Activated CD4-positive, alpha-beta memory T cell treated with anti-CD3 and anti-CD28 coated beads, Interleukin-2, amount 10 ng/mL, durations not matched to agents 7 days and 5 days (primary cell): ENCODE results near the gene FHAD1. TPM values are rescaled to one million over a fixed set of nuclear protein-coding genes. Genes with fewer than 3 reads are reported as not detected.
"Not testable (repeated sequence)": the region's sequence is repeated elsewhere in the genome, so short reads cannot be mapped to it uniquely, and the experiment has no call there.

Source experiments
- CTCF ChIA-PET: fragments of 350-600 bp; sonication (Branson Sonifier 250); formaldehyde crosslinking; loops from one replicate; lab custom pipeline; 2021; ENCODE audit warnings: antibody characterized with exemption, inconsistent platforms; lab: Charles Lee
- POLR2A ChIA-PET: fragments of 350-600 bp; sonication (Branson Sonifier 250); formaldehyde crosslinking; loops from one replicate; lab custom pipeline; 2021; ENCODE audit warnings: antibody characterized with exemption; lab: Charles Lee
- DNase-seq: peaks from one replicate; pipeline ENCODE4 v3.0.0-alpha.2; 2020
- H3K27ac Mint-ChIP-seq: one replicate; pipeline ENCODE4 v1.8.0; 2021; ENCODE audit warnings: mild to moderate bottlenecking, mixed read lengths
- H3K27me3 Mint-ChIP-seq: one replicate; pipeline ENCODE4 v1.8.0; 2021; ENCODE audit warnings: mixed read lengths
- H3K36me3 Mint-ChIP-seq: one replicate; pipeline ENCODE4 v1.8.0; 2021; ENCODE audit warnings: low read depth, mixed read lengths
- H3K4me1 Mint-ChIP-seq: one replicate; pipeline ENCODE4 v1.8.0; 2021; ENCODE audit warnings: mixed read lengths
- H3K4me3 Mint-ChIP-seq: one replicate; pipeline ENCODE4 v1.8.0; 2021; ENCODE audit warnings: mild to moderate bottlenecking, mixed read lengths
- H3K9me3 Mint-ChIP-seq: one replicate; pipeline ENCODE4 v1.8.0; 2021; ENCODE audit warnings: mixed read lengths
- total RNA-seq, 2 experiments: library from RNA; stranded (reverse); gene quantifications; one replicate each; pipeline ENCODE4 v1.2.3, GENCODE V29; 2021

FHAD1 gene
- total RNA-seq, 2 experiments from 2014 or later: 0.18 TPM; not detected in 1

GRCh38 chr1:15296585-15297321 is 49.7 kb downstream of the FHAD1 start:
- POLR2A ChIA-PET: no interaction called here
- CTCF ChIA-PET: interaction anchor here (0.5 to 0.9 kb wide), 2 partner anchors 93 to 168 kb away, joined by 4 read pairs; no protein-coding TSS in a partner anchor
- H3K4me1 Mint-ChIP-seq: peaks cover 10% of the 10 kb centered on the region
- DNase-seq: peak; percentile 26
- H3K27ac Mint-ChIP-seq: no peak overlapping the region
- H3K4me3 Mint-ChIP-seq: no peak overlapping the region
- peaks cover 10% of the 10 kb centered on the region for H3K27me3 Mint-ChIP-seq
- no peaks in the 10 kb centered on the region for H3K36me3 Mint-ChIP-seq
- no peaks in the 10 kb centered on the region for H3K9me3 Mint-ChIP-seq

- H3K36me3 Mint-ChIP-seq, H3K9me3 Mint-ChIP-seq, CTCF ChIA-PET, H3K27me3 Mint-ChIP-seq, DNase-seq, POLR2A ChIA-PET, H3K4me3 Mint-ChIP-seq, H3K27ac Mint-ChIP-seq: not testable (repeated sequence)
- H3K4me1 Mint-ChIP-seq: peaks cover 10% of the 10 kb centered on the region
These were observed 51.0 kb downstream of the FHAD1 start for GRCh38 chr1:15297975-15298374.

GRCh38 chr1:15299179-15299578 is 52.2 kb downstream of the FHAD1 start:
- Mint-ChIP-seq H3K27ac (no peak overlapping the region), H3K36me3 (no peaks in the 10 kb centered on the region), H3K9me3 (no peaks in the 10 kb centered on the region), H3K4me1 (peaks cover 10% of the 10 kb centered on the region), H3K4me3 (no peak overlapping the region), H3K27me3 (peaks cover 10% of the 10 kb centered on the region)
- ChIA-PET POLR2A (no interaction called here), CTCF (interaction anchor here (0.9 to 1.6 kb wide), 3 partner anchors 10 to 170 kb away, joined by 3 to 6 read pairs (median 4); no protein-coding TSS in a partner anchor)
- no peak for DNase-seq

- Mint-ChIP-seq H3K4me1 (peaks cover 10% of the 10 kb centered on the region), H3K9me3 (no peaks in the 10 kb centered on the region), H3K4me3 (no peak overlapping the region), H3K27me3 (peaks cover 12% of the 10 kb centered on the region), H3K36me3 (no peaks in the 10 kb centered on the region), H3K27ac (no peak overlapping the region)
- POLR2A ChIA-PET: no interaction called here
- no peak for DNase-seq
- CTCF ChIA-PET: interaction anchor here (0.9 to 1.6 kb wide), 3 partner anchors 10 to 171 kb away, joined by 3 to 6 read pairs (median 4); no protein-coding TSS in a partner anchor
These were observed 52.8 kb downstream of the FHAD1 start for GRCh38 chr1:15299806-15300205.

GRCh38 chr1:15303935-15304334 is 56.9 kb downstream of the FHAD1 start:
- H3K9me3 Mint-ChIP-seq: no peaks in the 10 kb centered on the region
- no peak for DNase-seq
- peaks cover 17% of the 10 kb centered on the region for H3K27me3 Mint-ChIP-seq
- ChIA-PET CTCF (interaction anchor here (0.7 to 3.8 kb wide), 9 partner anchors 12 to 177 kb away, joined by 3 to 38 read pairs (median 5); no protein-coding TSS in a partner anchor), POLR2A (no interaction called here)
- H3K36me3 Mint-ChIP-seq: no peaks in the 10 kb centered on the region
- H3K4me1 Mint-ChIP-seq: no peaks in the 10 kb centered on the region
- H3K4me3 Mint-ChIP-seq: no peak overlapping the region
- H3K27ac Mint-ChIP-seq: no peak overlapping the region

- peaks cover 12% of the 10 kb centered on the region for H3K27me3 Mint-ChIP-seq
- CTCF ChIA-PET: interaction anchor here (0.9 to 3.8 kb wide), 11 partner anchors 9 to 243 kb away, joined by 3 to 38 read pairs (median 4); no protein-coding TSS in a partner anchor
- no peaks in the 10 kb centered on the region for H3K9me3 Mint-ChIP-seq
- H3K4me1 Mint-ChIP-seq: no peaks in the 10 kb centered on the region
- no peak overlapping the region for H3K4me3 Mint-ChIP-seq
- DNase-seq: peak; percentile 67
- H3K27ac Mint-ChIP-seq: no peak overlapping the region
- POLR2A ChIA-PET: no interaction called here
- no peaks in the 10 kb centered on the region for H3K36me3 Mint-ChIP-seq
These were observed 57.9 kb downstream of the FHAD1 start for GRCh38 chr1:15304708-15305467.

GRCh38 chr1:15305468-15305770 is 58.4 kb downstream of the FHAD1 start:
- H3K27me3 Mint-ChIP-seq: peaks cover 10% of the 10 kb centered on the region
- CTCF ChIA-PET: interaction anchor here (0.9 to 3.8 kb wide), 8 partner anchors 8 to 243 kb away, joined by 3 to 38 read pairs (median 4); no protein-coding TSS in a partner anchor
- no peaks in the 10 kb centered on the region for H3K36me3 Mint-ChIP-seq
- H3K9me3 Mint-ChIP-seq: no peaks in the 10 kb centered on the region
- no peaks in the 10 kb centered on the region for H3K4me1 Mint-ChIP-seq
- H3K4me3 Mint-ChIP-seq: no peak overlapping the region
- POLR2A ChIA-PET: no interaction called here
- DNase-seq: no peak
- H3K27ac Mint-ChIP-seq: no peak overlapping the region

- H3K27me3 Mint-ChIP-seq, POLR2A ChIA-PET: not testable (repeated sequence)
These were observed 59.3 kb downstream of the FHAD1 start for GRCh38 chr1:15306352-15306751.

GRCh38 chr1:15308135-15308534 is 61.1 kb downstream of the FHAD1 start:
- H3K9me3 Mint-ChIP-seq: no peaks in the 10 kb centered on the region
- H3K27me3 Mint-ChIP-seq: peaks cover 10% of the 10 kb centered on the region
- no peak overlapping the region for H3K4me3 Mint-ChIP-seq
- CTCF ChIA-PET: interaction anchor here (2.6 to 3.2 kb wide), 2 partner anchors 15 to 180 kb away, joined by 6 to 14 read pairs; no protein-coding TSS in a partner anchor
- DNase-seq: no peak
- no peak overlapping the region for H3K27ac Mint-ChIP-seq
- no peaks in the 10 kb centered on the region for H3K4me1 Mint-ChIP-seq
- POLR2A ChIA-PET: no interaction called here
- H3K36me3 Mint-ChIP-seq: no peaks in the 10 kb centered on the region

More at GRCh38 chr1:15306352-15306751, 59.3 kb downstream of the FHAD1 start:
- not testable (repeated sequence) for H3K4me3 Mint-ChIP-seq, DNase-seq, H3K27ac Mint-ChIP-seq, H3K4me1 Mint-ChIP-seq, H3K36me3 Mint-ChIP-seq, H3K9me3 Mint-ChIP-seq
- CTCF ChIA-PET: interaction anchor here (1.4 to 3.8 kb wide), 3 partner anchors 125 to 179 kb away, joined by 3 to 38 read pairs (median 14); no protein-coding TSS in a partner anchor

- no peak overlapping the region for H3K4me3 Mint-ChIP-seq
- POLR2A ChIA-PET: no interaction called here
- no peaks in the 10 kb centered on the region for H3K36me3 Mint-ChIP-seq
- no peak for DNase-seq
- H3K27me3 Mint-ChIP-seq: peaks cover 10% of the 10 kb centered on the region
- CTCF ChIA-PET: interaction anchor here (0.5 to 3.2 kb wide), 3 partner anchors 15 to 180 kb away, joined by 3 to 14 read pairs (median 6); no protein-coding TSS in a partner anchor
- H3K4me1 Mint-ChIP-seq: no peaks in the 10 kb centered on the region
- no peaks in the 10 kb centered on the region for H3K9me3 Mint-ChIP-seq
- H3K27ac Mint-ChIP-seq: no peak overlapping the region
These were observed 61.6 kb downstream of the FHAD1 start for GRCh38 chr1:15308621-15309027.

GRCh38 chr1:15309687-15310086 is 62.7 kb downstream of the FHAD1 start:
- no peaks in the 10 kb centered on the region for H3K9me3 Mint-ChIP-seq

GRCh38 chr1:15310544-15310943 is 63.5 kb downstream of the FHAD1 start:
- Mint-ChIP-seq H3K27me3 (peaks cover 6% of the 10 kb centered on the region), H3K36me3 (no peaks in the 10 kb centered on the region), H3K27ac (no peak overlapping the region), H3K4me3 (no peak overlapping the region), H3K9me3 (no peaks in the 10 kb centered on the region), H3K4me1 (no peaks in the 10 kb centered on the region)
- no peak for DNase-seq
- CTCF ChIA-PET: interaction anchor here (2.0 kb wide), 1 partner anchor 10 kb away, joined by 4 read pairs; no protein-coding TSS in a partner anchor
- POLR2A ChIA-PET: no interaction called here

More at GRCh38 chr1:15309687-15310086, 62.7 kb downstream of the FHAD1 start:
- H3K27me3 Mint-ChIP-seq: peaks cover 10% of the 10 kb centered on the region
- no peak for DNase-seq
- H3K36me3 Mint-ChIP-seq: no peaks in the 10 kb centered on the region
- CTCF ChIA-PET: interaction anchor here (0.7 to 3.2 kb wide), 3 partner anchors 10 to 181 kb away, joined by 4 to 14 read pairs (median 6); no protein-coding TSS in a partner anchor
- H3K4me3 Mint-ChIP-seq: no peak overlapping the region
- POLR2A ChIA-PET: no interaction called here
- H3K27ac Mint-ChIP-seq: no peak overlapping the region
- H3K4me1 Mint-ChIP-seq: no peaks in the 10 kb centered on the region
